RWPE1 (cell line): ENCODE results near the gene NSG2.

ENCODE experiments used
- CTCF ChIA-PET: fragments of 350-600 bp; sonication (Branson Sonifier 250); formaldehyde crosslinking; extraction: SDS; loops from one replicate; lab custom pipeline; 2021; lab: Yijun Ruan, JAX
- POLR2A ChIA-PET: fragments of 400-600 bp; formaldehyde crosslinking; extraction: SDS; loops from one replicate; lab custom pipeline; 2020; ENCODE audit warnings: antibody characterized with exemption; ENCODE audit not compliant: low non-redundant PET; lab: Yijun Ruan, JAX
- DNase-seq: peaks from one replicate; pipeline ENCODE4 v3.0.0; 2012; ENCODE audit warnings: low spot score
- H3K27ac ChIP-seq: fragments of 450-650 bp; 2 replicates; pipeline ENCODE4 v1.5.1; 2017
- CTCF ChIP-seq: fragments of 450-650 bp; conservative IDR thresholded peaks from 2 replicates; pipeline ENCODE4 v1.5.1; 2017; ENCODE audit warnings: low read depth, mild to moderate bottlenecking

Gene NSG2

GRCh38 chr5:174157048-174157447 is 111.5 kb downstream of the NSG2 start:
- ChIA-PET POLR2A (no interaction called here), CTCF (no interaction called here)
- no peak for DNase-seq
- no peak overlapping the region for H3K27ac ChIP-seq
- TF ChIP-seq CTCF: no peak
